ENCODE data around the gene NBEAL2. TPM values are rescaled to one million over a fixed set of nuclear protein-coding genes. Genes with fewer than 3 reads are reported as not detected.
A peak's percentile ranks its signal among the peaks of the same experiment; 100 is the strongest.

NBEAL2 gene
- polyA plus RNA-seq, 1 donor from 2014 or later: 3.3 TPM

- Histone ChIP-seq H3K27ac (ENCODE audit: low read length) (no peak overlapping the region), H3K9ac (ENCODE audit: low read length) (no peak overlapping the region), H3K27me3 (ENCODE audit: insufficient read depth, low read depth, low read length) (no peaks in the 10 kb centered on the region), H4K20me1 (ENCODE audit: insufficient read depth) (no peaks in the 10 kb centered on the region), H3K4me3 (ENCODE audit: low read length) (no peak overlapping the region), H2AFZ (ENCODE audit: low read depth, low read length) (no peak overlapping the region), H3K36me3 (ENCODE audit: insufficient read depth, low read length) (no peaks in the 10 kb centered on the region), H3F3A (ENCODE audit: insufficient read depth, low read length, poor library complexity, severe bottlenecking) (no peaks in the 10 kb centered on the region), H3K4me2 (ENCODE audit: low read length) (no peak overlapping the region), H3K79me2 (replicated peaks; ENCODE audit: insufficient read depth, low read length) (no peaks in the 10 kb centered on the region), H3K9me3 (ENCODE audit: low read length) (no peaks in the 10 kb centered on the region), H3K9me2 (ENCODE audit: insufficient read depth, low read length) (no peaks in the 10 kb centered on the region)
- TF ChIP-seq MXI1 (conservative IDR thresholded peaks at IDR 0.05; ENCODE audit: poor library complexity, severe bottlenecking) (no peak), EP300 (conservative IDR thresholded peaks at IDR 0.05; ENCODE audit: poor library complexity, severe bottlenecking) (no peak), SMC3 (conservative IDR thresholded peaks at IDR 0.05; ENCODE audit: poor library complexity) (no peak)
These were observed 28.8 kb downstream of the NBEAL2 start for GRCh38 chr3:47008234-47008796.

- H3K27ac ChIP-seq (ENCODE audit: low read length): no peak overlapping the region
- TF ChIP-seq RAD21 (conservative IDR thresholded peaks at IDR 0.05) (no peak), REST (IDR thresholded peaks at IDR 0.05; ENCODE audit: borderline replicate concordance) (no peak), TAF1 (IDR thresholded peaks at IDR 0.05; ENCODE audit: low read depth) (no peak), CTCF (IDR thresholded peaks at IDR 0.05; ENCODE audit: poor library complexity, severe bottlenecking) (no peak), EP300 (conservative IDR thresholded peaks at IDR 0.05; ENCODE audit: poor library complexity, severe bottlenecking) (no peak), POLR2AphosphoS5 (IDR thresholded peaks at IDR 0.05) (no peak), MXI1 (conservative IDR thresholded peaks at IDR 0.05; ENCODE audit: poor library complexity, severe bottlenecking) (no peak), EZH2 (IDR thresholded peaks at IDR 0.05; ENCODE audit: borderline replicate concordance, insufficient read depth, low read length, poor library complexity, severe bottlenecking) (no peak), SMC3 (conservative IDR thresholded peaks at IDR 0.05; ENCODE audit: poor library complexity) (no peak)
These were observed 29.4 kb downstream of the NBEAL2 start for GRCh38 chr3:47008851-47009224.

More at GRCh38 chr3:47008851-47009224, 29.4 kb downstream of the NBEAL2 start:
- Histone ChIP-seq H3K9me2 (ENCODE audit: insufficient read depth, low read length) (no peaks in the 10 kb centered on the region), H3K4me3 (ENCODE audit: low read length) (peak overlapping the region; percentile 48), H2AFZ (ENCODE audit: low read depth, low read length) (no peak overlapping the region), H3K79me2 (replicated peaks; ENCODE audit: insufficient read depth, low read length) (no peaks in the 10 kb centered on the region), H3F3A (ENCODE audit: insufficient read depth, low read length, poor library complexity, severe bottlenecking) (no peaks in the 10 kb centered on the region), H3K9ac (ENCODE audit: low read length) (no peak overlapping the region), H4K20me1 (ENCODE audit: insufficient read depth) (no peaks in the 10 kb centered on the region), H3K9me3 (ENCODE audit: low read length) (no peaks in the 10 kb centered on the region), H3K4me2 (ENCODE audit: low read length) (no peak overlapping the region), H3K36me3 (ENCODE audit: insufficient read depth, low read length) (no peaks in the 10 kb centered on the region), H3K27me3 (ENCODE audit: insufficient read depth, low read depth, low read length) (no peaks in the 10 kb centered on the region)

Measured in neural cell (in vitro differentiated cells).